SKM-1 treated with dmso at 0.1 percent for 144 hours (cell line): ENCODE measurements around the gene NPHP3.
"Not testable (repeated sequence)": the region's sequence is repeated elsewhere in the genome, so short reads cannot be mapped to it uniquely, and the experiment has no call there.

ENCODE experiments used
- DNase-seq: peaks from one replicate; lab custom pipeline; 2025; ENCODE audit not compliant: unreplicated experiment; lab: John Stamatoyannopoulos, UW

The NPHP3 gene

DNA sequence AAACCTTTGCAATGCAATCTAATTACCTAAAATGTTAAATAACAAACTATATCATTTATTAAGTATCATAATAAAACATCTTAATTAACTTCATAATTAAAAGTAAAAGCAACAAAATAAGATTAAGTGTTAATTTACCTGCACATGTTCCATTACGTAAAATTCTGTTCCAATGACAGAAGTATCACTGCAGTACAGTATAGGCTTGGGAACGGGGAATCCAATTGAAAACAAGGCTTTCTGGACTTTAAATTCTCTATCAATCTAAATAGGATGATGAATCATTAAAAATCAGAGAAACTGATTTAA lies 79.7 kb downstream of the NPHP3 start:
- DNase-seq: no peak

DNA sequence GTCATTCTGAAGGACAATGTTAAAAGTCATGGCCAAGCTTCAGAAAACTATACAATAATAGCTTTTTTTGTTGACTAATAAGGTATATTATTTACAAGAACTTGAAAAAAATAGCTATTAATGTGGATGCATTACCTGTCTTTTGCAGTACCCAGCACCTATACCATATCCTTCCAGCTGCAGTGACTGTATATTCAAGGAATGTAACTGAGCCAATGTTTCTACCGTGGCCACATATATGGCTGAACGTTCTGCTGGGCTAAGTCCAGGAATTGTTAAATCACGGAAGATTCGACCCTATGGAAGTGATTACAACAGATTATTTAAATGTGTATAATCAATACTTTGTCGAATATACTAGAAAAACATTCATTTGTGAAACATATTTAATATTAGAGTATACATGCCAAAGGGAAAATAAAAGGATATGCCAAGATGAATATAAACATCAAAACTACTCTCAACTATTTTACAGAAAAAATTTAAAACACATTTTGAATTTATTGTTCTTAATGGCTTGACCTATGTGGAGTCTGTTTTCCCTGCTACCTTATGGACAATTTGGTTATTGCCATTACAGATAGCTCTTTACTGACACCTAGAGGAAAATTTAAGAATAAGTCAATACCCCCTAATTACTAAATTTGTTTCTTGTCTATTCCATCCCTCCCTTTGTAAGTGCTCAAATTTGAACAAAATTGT lies 80.2 kb downstream of the NPHP3 start:
- peak; percentile 69 for DNase-seq

DNA sequence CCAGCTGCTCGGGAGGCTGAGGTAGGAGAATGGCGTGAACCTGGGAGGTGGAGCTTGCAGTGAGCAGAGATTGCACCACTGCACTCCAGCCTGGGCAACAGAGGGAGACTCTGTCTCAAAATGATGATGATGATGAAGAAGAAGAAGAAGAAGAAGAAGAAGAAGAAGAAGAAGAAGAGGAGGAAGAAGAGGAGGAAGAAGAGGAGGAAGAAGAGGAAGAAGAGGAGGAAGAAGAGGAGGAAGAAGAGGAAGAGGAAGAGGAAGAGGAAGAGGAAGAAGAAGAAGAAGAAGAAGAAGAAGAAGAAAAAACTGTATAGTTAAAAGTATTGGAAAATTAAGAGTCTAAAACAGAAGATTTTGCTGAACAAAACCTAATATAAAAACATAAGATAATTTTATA lies 80.8 kb downstream of the NPHP3 start:
- not testable (repeated sequence) for DNase-seq

DNA sequence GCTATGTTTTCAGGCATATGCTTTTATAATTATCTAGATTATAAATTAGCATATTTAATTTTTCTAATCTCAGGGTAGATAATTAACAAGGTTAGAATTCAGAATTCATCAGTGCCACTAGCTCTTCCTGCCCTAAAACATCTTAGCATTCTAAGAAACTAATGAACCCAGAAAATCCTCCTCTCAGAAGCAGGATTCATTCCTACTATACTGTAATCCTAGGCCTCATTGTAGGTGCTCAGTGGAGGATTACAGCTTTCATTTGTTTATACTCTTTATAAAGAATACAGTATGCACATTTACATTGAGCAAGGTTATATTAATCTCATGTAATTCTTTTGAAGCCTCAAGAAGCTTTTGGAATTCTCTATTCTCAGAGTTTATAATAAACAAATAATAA lies 83.5 kb downstream of the NPHP3 start:
- no peak for DNase-seq

DNA sequence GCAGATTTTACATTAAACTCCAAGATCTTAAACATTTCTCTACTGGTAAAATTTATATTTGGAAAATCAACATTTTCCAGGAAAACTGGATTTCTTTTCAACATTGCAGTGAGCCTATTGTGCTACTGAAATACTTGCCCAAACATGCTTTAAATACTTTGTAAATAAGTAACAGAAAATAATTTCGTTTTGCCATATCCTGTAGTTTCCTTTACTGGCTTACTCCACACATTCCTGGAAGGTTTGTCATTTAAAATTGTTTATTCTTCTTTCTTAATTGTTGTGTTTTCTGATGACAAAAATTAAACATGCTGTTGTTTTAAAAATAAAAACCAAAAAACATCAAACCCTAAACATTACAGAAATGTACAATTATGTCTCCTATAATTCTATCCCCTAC lies 84.6 kb downstream of the NPHP3 start:
- no peak for DNase-seq

DNA sequence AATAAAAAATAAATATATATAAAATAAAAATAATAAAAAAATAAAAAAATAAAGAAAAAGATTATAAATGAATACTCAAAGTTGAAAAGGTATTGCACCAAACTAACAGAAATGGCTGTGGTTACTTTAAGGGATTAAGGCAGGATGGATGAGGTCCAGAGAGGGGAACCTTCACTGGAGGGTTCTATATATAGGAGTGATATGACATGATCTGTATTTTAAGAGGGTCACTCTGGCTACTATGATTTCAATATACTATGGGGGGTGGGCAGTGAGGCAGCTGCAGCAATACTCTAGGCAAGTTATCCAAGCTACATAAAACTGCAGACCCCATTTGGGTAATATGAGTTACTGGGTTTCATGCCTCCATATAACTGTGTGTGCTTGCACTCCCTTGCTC lies 87.2 kb downstream of the NPHP3 start:
- no peak for DNase-seq
